Left ventricle myocardium inferior (tissue), 1 donor: ENCODE data around the gene SMG6. TPM values are rescaled to one million over a fixed set of nuclear protein-coding genes. Genes with fewer than 3 reads are reported as not detected.
A peak's percentile ranks its signal among the peaks of the same experiment; 100 is the strongest.

Source experiments
- DNase-seq: peaks from one replicate; pipeline ENCODE4 v3.0.0-alpha.2; 2020
- H3K27ac ChIP-seq: fragments of 200-600 bp; replicated peaks from 2 replicates; pipeline ENCODE4 v1.8.0; 2021
- H3K27me3 ChIP-seq: fragments of 200-600 bp; 2 replicates; pipeline ENCODE4 v1.8.0; 2021; ENCODE audit warnings: low read depth
- H3K36me3 ChIP-seq: fragments of 200-600 bp; 2 replicates; pipeline ENCODE4 v1.8.0; 2021
- H3K4me1 ChIP-seq: fragments of 200-600 bp; 2 replicates; pipeline ENCODE4 v1.8.0; 2021
- H3K4me3 ChIP-seq: fragments of 200-600 bp; 2 replicates; pipeline ENCODE4 v1.8.0; 2021; ENCODE audit warnings: mild to moderate bottlenecking, moderate library complexity
- H3K9me3 ChIP-seq: fragments of 200-600 bp; replicated peaks from 2 replicates; pipeline ENCODE4 v1.8.0; 2021
- CTCF ChIP-seq: fragments of 200-600 bp; IDR thresholded peaks from 2 replicates; pipeline ENCODE4 v1.8.0; 2021; ENCODE audit warnings: antibody characterized with exemption, mild to moderate bottlenecking, borderline replicate concordance
- intact Hi-C: fragments of 100-400 bp; cut with micrococcal nuclease; formaldehyde crosslinking; loops from one replicate; pipeline ENCODE4 v1.11.0; 2022
- total RNA-seq: library from RNA; stranded (reverse); fragmentation: NEBNext Ultra II Directional; extraction: Animal tissue kit (Norgen Biotek cat#: 25700); gene quantifications from one replicate; pipeline ENCODE4 v1.2.1, GENCODE V29; 2021
- donor health status: DM: no; HTN: yes; CAD: no; lungs with severe emphysema.

SMG6 gene
- total RNA-seq, 1 donor from 2014 or later = 22.1 TPM

GRCh38 chr17:2230877-2231276 is 72.7 kb downstream of the SMG6 start:
- Histone ChIP-seq H3K36me3 (peaks cover 10% of the 10 kb centered on the region), H3K9me3 (no peaks in the 10 kb centered on the region), H3K27me3 (no peaks in the 10 kb centered on the region), H3K27ac (peak overlapping the region; percentile 84), H3K4me1 (peaks cover 57% of the 10 kb centered on the region), H3K4me3 (no peak overlapping the region)
- intact Hi-C loops = loop anchor here (10.0 kb wide), 2 partner anchors 56 to 136 kb away; no protein-coding TSS in a partner anchor
- no peak for TF ChIP-seq CTCF
- no peak for DNase-seq

DNA sequence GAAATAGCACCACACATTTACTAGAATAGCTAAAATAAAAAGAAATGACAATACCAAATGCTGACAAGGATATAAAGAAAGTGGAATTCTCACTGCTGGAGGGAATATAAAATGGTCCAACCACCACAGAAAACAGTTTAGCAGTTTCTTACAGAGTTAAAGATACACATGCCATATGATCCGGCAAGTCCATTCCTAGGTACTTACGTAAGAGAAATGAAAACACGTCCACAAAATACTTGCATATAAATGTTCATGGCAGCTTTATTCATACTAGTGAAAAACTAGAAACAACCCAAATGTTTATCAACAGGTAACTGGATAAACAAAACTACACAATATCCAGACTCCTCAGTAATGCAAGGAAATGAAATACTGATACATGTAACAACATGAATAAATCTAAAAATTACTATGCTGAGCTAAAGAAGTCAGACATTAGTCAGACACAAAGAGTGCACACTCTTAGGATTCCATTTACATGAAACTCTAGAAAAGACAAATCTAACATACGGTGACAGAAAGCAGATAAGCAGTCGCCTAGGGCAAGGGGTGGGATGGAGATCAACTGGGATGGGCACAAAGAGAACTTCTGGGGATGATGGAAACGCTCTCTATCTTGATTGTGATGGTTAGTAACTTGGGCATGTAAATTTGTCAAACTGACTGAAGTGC is 76.4 kb downstream of the SMG6 start:
- no peak overlapping the region for H3K4me3 ChIP-seq
- H3K9me3 ChIP-seq = no peaks in the 10 kb centered on the region
- no peak overlapping the region for H3K27ac ChIP-seq
- peaks cover 4% of the 10 kb centered on the region for H3K36me3 ChIP-seq
- no peak for TF ChIP-seq CTCF
- intact Hi-C loops = no loop called here
- H3K27me3 ChIP-seq = no peaks in the 10 kb centered on the region
- no peak for DNase-seq
- H3K4me1 ChIP-seq = peaks cover 40% of the 10 kb centered on the region

DNA sequence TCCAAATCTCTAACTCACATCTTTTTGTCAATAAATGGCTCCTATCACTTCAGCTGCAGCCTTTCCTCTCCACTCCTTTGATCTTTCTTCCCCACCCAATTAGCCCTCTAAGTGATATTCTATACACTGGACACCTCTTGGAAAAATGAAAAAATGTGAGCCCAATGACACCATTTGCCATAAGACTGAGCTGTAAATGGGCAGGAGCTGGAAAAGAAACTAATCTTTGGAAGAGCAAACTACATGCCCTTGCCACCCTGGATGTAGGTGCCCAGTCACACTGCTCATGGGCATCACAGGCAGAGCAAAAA is 80.0 kb downstream of the SMG6 start:
- intact Hi-C loops = no loop called here
- DNase-seq = no peak
- Histone ChIP-seq H3K9me3 (no peaks in the 10 kb centered on the region), H3K4me1 (peaks cover 31% of the 10 kb centered on the region), H3K27ac (peak overlapping the region; percentile 83), H3K27me3 (no peaks in the 10 kb centered on the region), H3K4me3 (no peak overlapping the region), H3K36me3 (peaks cover 11% of the 10 kb centered on the region)
- TF ChIP-seq CTCF = no peak

GRCh38 chr17:2222901-2223616 is 80.5 kb downstream of the SMG6 start:
- intact Hi-C loops = no loop called here
- Histone ChIP-seq H3K4me1 (peaks cover 31% of the 10 kb centered on the region), H3K36me3 (peaks cover 11% of the 10 kb centered on the region), H3K9me3 (no peaks in the 10 kb centered on the region), H3K27me3 (no peaks in the 10 kb centered on the region), H3K4me3 (no peak overlapping the region), H3K27ac (peak overlapping the region; percentile 83)
- peak; percentile 75 for DNase-seq
- no peak for TF ChIP-seq CTCF

DNA sequence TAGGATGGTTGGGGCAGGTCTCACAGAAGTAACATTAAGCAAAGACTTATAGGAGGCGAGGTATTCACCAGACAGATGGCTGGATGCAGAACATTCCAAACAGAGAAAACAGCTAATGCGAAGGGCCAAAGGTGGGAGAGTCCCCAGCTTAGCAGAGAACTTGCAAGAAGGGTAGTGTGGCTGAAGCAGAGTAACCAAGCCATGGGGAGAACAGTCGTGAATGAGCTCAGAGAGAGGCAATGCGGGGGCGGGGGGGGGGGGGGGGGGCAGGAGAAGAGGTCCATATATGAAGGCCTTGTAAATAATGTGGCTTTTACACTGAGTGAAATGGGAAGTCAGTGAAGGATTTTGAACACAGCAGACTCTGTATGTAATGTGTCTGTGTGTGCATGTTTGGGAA is 81.3 kb downstream of the SMG6 start:
- no peak for TF ChIP-seq CTCF
- intact Hi-C loops = no loop called here
- no peaks in the 10 kb centered on the region for H3K27me3 ChIP-seq
- DNase-seq = no peak
- H3K9me3 ChIP-seq = no peaks in the 10 kb centered on the region
- H3K36me3 ChIP-seq = peaks cover 11% of the 10 kb centered on the region
- no peak overlapping the region for H3K4me3 ChIP-seq
- H3K4me1 ChIP-seq = peaks cover 31% of the 10 kb centered on the region
- H3K27ac ChIP-seq = peak overlapping the region; percentile 83
